GM21390 (cell line): ENCODE measurements around the gene TPD52L1.

ENCODE experiments used
- ATAC-seq: cut with Tn5 transposase; IDR thresholded peaks from one replicate; pipeline ENCODE4 v1.9.1; 2021; ENCODE audit not compliant: unreplicated experiment

The TPD52L1 gene

GRCh38 chr6:125207956-125208355 lies 54.4 kb downstream of the TPD52L1 start:
- ATAC-seq, result no peak

DNA sequence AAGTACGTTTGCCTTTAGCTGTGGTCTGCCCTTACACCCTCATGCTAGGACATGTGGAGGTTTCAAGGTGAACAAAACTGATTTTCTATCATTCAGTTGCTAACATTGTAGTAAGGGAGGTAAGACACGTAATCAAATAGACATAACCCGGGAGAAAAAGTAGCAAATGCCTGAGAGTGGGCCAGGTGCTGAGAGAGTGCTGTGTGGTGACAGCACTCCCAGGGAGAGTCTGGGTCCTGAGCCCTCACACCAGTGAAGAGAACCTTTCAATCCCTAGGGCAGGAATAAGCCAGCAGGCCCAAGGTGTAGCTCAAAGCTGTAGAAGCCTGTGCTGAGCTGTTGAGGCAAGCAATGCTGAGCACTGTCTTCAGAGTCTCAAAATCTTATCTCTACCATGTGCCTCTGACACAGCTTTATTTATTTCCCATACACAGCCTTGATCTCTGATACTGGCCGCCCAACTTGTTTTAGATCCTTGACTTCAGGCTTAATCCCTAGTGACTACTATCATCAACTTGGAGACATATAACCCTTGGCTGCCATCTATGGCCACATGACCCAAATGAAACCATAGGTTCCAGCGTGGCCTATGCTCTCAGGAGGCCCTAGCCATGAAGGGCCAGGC lies 55.2 kb downstream of the TPD52L1 start:
- ATAC-seq, result no peak

- no peak for ATAC-seq
These were observed 57.1 kb downstream of the TPD52L1 start for GRCh38 chr6:125210667-125211066.

GRCh38 chr6:125211352-125211751 lies 57.8 kb downstream of the TPD52L1 start:
- ATAC-seq, result no peak

GRCh38 chr6:125212377-125212776 lies 58.8 kb downstream of the TPD52L1 start:
- no peak for ATAC-seq

DNA sequence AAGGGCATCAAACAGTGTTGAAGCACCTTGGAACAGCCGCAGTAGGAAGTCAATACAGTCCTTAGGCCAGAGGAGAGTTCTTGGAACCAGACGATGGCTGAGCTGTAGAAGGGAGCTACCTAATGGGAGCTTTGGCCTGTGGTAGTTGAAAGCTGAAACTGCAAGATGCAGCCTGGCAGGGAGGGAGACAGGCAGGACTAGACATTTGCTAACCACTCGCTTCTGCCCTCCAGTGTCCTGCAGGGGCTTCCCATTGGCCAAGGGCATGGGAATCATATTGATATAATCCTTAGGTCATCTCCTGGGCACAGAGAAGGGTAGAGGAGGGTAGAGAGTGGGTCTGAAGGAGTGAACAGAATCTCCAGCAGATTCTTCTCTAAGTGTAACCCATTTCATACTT lies 60.4 kb downstream of the TPD52L1 start:
- no peak for ATAC-seq

DNA sequence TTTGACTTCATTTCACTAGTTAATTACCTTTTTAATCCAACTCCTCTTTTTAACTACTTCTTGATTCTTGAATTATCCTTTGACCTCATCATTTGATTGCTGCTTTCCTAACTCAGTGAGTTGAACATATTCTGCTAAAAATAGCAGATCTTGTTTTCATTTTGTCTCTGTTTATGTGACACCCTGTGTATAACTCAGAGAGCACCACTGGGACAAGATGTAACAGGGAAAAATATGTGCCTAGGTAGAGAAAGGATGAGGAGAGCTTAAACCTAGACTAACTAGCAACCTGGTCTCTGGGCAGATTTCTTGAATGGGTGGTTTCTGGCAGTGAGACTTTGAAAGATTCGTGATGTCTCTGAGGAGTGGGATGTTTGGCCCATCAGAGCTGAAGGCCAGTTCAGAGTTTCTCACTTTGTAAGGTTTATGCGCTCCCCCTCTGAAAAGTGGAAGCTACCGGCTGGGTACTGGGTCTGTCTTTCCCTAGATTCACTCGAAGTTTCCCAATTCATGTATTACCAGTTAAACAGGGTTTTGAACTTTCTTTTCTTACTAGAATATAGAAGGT lies 61.8 kb downstream of the TPD52L1 start:
- no peak for ATAC-seq

GRCh38 chr6:125216015-125216414 lies 62.4 kb downstream of the TPD52L1 start:
- ATAC-seq, result no peak

DNA sequence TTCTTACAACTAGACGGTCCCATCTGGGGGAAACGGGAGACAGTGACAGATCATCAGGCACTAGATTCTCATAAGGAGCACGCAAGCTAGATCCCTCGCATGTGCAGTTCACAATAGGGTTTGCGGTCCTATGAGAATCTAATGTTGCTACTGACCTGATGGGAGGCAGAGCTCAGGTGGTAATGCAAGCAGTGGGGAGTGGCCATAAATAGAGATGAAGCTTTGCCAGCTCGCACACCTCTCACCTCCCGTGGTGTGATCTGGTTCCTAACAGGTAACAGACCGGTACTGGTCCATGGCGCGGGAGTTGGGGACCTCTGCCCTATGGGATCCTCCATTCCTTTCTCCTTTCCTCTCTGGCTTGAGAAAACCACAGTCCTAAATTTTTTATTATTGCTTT lies 63.8 kb downstream of the TPD52L1 start:
- no peak for ATAC-seq

DNA sequence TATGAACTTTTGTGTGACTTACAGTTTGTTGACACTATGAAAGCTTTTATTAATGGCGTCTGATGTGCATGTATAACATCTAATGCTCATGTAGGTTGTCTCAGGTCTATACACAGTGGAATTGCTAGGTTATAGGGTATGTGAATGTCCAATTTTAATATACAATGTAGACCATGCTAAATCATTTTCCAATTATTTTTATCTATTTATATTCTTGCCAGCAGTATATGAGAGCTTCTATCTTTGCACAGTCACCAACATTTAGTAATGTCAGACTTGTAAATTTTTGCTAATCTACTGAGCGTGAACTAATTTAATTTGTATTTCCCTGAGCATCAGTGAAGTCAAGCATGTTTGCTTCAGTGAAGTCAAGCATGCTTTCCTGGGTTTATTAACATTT lies 64.4 kb downstream of the TPD52L1 start:
- ATAC-seq, result no peak

DNA sequence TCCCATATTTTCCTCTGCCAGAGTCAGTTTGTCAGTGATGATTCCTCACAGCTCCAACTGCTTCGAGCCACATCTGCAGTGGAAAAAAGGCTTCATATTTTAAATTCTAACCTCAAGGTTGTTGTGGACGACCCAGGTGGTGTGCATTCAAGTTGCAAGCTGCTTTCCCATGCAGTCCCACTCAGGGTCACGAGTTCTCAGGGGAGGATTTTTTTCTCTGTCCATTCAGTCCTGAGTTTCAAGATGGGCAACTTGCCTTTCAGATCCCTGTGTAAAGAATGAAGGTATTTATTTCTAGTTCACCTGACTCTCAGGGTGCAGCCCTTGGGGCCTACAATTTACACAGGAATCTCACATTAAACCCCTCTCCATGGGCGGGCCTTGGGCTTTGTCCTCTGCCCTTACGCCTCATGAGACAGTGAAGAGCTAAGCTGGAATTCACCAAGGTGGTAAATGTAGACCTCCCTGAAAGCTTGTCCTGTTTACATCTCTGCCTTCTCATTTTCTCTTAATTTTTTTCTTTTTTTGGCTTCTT lies 65.9 kb downstream of the TPD52L1 start:
- no peak for ATAC-seq

DNA sequence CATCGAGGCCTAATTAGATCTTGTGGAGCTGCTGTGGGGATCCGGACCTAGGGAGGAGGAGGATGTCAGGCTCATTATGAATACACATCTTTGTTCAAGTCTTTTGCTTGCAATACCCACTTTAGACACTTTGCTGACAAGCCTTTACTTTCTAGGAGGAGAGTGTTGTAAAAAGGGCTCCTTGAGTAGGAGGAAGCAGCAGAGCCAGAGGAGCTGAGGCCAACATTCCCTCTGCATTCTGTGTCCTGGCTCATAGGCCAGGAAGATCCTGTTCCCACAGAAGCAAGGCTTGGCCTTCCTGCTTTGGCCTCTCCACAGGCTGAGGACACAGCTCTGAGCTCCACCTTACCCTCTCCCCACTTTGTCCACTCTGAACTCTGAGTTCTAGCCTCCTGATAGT lies 67.1 kb downstream of the TPD52L1 start:
- ATAC-seq, result no peak

DNA sequence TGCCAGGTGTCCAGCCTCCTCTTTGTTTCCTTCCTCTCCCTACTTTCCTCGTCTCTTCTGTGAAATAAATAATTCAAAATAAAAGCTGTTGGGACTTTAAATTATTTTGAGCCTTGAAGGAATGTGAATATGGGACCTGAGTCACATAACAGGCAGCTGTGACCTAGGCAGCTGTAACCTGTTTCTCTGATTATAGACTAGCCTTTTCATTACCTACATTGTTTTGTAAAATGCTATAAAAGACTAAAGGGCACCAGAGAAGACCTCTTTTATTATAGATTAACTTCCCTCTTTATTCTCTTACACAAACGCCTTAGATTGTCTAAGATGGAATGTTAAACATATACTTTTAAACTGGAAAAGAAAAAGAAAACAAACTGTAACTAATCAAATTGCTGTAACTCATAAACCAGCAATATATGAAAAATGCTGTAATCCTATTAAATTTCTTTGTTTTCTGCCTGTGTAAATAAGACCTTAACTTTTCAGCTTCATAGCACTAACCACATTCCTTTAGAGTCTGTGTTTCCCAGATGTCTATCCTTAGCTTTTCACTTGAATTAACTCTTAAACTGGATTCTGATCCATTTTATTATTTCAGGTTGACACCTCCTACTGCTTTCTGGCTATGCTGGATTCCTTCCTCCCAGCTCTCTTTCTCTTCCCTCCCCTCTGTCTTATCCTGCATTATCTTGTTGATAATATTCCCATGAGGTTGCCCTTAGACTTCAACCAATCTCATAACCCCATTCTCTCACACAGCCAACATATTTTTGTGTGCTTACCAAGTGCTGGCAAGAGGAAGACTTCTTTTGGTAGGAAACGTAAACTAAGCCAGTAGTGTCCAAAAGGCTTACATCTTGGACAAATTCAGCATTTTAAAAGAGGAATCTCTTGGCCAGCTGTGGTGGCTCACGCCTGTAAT lies 69.2 kb downstream of the TPD52L1 start:
- no peak for ATAC-seq

DNA sequence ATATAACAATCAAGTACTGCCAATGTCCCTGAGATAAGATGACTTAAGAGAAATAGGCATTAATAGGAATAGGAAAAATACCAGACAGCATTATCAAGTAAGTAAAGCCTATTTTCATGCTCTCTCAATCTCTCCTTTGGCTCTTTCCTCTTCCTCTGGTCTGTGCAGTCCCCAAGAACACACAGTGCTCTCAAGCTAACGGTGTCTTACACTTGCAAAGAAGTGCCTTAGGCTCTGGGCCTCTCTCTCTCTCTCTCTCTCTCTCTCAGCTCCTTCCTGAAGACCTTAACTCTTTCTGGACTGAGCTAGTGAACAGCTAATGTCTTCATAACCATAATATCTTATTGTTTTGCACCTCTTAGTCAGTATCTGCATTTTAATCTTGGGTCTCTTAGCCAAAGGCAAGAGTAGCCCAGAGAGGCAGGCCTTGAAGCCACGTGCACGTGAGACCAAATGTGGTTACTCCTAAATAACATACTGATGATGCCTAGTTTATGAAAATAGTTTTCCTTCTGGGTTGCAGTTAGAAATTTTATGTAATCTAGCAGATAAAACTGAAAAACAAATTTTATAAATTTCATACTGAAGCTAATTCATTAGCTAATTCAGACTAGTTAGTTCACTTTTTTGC lies 70.8 kb downstream of the TPD52L1 start:
- no peak for ATAC-seq

GRCh38 chr6:125227244-125227643 lies 73.7 kb downstream of the TPD52L1 start:
- ATAC-seq, result no peak

- no peak for ATAC-seq
These were observed 75.5 kb downstream of the TPD52L1 start for GRCh38 chr6:125228981-125229479.

GRCh38 chr6:125230674-125231073 lies 77.1 kb downstream of the TPD52L1 start:
- ATAC-seq, result no peak

DNA sequence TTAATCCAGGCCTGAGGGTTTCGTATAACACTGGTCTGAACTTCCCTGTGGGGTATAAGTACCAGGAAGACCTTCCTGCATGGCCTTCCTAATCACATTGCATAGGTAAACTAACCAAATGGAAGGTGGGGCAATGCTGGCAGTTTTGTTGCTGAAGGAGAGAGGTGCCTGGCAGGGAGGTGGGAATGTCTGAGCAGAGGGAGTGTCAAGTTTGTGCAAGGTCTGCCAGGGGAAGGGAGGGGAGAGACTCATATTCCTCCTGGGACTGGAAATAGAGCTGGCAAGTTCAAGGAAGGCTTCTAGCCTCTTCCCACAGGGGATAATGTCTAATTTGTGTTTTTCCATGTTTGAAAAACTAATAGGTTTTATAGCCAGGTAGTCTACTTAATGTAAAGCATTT lies 77.6 kb downstream of the TPD52L1 start:
- ATAC-seq, result no peak

DNA sequence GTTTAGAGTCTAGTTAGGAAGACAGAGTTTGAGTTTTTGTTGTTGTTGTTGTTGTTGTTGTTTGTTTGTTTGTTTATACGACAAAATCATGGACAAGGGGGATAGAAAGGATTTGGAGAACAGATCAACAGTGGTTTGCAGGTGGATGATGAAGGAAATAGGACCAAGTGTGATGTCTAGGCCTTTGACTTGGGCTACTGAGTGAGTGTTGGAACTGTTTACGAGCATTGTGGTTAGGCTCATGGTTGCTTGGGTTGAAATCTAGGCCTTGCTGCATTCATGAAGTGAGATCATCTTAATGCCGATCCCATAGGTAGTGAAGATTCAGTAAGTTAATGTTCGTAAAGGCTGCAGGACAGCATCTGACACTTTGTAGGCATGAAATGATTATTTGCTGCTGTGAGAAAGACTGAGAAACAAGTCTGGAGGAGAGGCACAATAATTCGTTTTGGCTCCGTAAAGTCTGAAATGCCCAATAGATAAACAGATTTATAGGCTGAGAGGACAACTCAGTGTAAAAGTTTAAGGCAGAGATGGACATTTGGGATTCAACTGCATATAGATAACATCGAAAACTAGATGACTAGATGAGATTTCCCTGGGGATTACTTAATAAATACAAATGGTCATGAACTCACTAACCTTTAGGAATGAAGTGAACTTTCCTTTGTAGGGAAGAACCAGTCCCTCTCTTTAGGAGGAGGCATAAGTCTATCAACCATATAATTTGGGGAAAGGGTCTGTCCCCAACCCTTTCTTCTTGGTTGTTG lies 78.2 kb downstream of the TPD52L1 start:
- no peak for ATAC-seq

DNA sequence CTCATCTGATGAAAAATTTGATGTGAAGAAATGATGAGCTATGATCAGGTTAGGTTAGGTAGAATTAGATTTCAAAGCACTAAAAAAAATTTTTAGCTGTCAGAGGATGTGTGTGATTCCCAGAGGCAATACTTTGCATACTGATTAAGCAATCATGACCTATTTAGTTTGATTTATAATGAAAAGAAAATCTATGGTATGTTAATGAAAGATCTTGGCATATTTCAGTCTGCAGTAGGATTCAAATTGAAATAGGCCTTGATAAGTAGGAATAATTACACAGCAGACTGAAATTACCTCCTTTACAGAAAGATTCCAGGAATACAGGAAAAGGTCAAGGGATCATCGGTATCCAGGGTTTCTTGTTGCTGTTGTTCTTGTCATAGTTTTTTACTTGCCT lies 78.9 kb downstream of the TPD52L1 start:
- ATAC-seq, result no peak
